ENCODE measurements around the gene ACY1.

Gene ACY1

DNA sequence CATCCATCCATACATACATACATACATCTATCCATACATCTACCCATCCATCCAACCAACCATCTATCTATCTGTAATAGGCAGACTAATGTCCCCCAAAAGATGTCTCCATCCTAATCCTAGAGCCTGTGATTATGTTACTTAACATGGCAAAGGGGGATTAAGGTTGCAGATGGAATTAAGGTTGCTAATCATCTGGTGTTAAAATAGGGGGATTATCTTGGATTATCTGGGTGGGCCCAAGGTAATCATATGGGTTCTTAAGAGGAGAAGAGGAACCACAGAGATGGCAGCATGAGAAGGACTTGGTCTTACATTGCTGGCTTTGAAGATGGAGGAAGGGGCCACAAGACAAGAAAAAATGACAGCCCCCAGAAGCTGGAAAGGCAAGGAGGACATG is 27.1 kb downstream of the ACY1 start:
- DNase-seq, result no peak

DNA sequence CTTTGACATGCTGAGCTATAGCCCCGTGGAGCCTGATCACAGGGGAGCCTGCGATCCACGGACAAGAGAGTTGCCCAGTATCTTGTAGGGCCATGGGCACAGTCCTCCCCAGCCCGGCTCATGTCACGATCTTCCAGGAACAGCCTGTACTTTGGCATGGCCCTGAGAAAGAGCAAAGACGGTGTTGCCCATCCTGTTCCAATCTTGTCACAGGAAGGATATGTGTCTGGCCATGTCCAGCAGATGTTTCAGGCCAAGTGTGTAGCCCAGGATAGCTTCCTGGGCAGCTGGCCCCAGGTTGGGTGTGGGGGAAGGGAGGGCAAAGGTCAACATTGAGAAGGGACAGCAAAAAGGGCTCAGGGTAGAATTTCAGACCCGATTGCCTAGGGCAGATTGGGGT is 29.4 kb downstream of the ACY1 start:
- no peak for DNase-seq

DNA sequence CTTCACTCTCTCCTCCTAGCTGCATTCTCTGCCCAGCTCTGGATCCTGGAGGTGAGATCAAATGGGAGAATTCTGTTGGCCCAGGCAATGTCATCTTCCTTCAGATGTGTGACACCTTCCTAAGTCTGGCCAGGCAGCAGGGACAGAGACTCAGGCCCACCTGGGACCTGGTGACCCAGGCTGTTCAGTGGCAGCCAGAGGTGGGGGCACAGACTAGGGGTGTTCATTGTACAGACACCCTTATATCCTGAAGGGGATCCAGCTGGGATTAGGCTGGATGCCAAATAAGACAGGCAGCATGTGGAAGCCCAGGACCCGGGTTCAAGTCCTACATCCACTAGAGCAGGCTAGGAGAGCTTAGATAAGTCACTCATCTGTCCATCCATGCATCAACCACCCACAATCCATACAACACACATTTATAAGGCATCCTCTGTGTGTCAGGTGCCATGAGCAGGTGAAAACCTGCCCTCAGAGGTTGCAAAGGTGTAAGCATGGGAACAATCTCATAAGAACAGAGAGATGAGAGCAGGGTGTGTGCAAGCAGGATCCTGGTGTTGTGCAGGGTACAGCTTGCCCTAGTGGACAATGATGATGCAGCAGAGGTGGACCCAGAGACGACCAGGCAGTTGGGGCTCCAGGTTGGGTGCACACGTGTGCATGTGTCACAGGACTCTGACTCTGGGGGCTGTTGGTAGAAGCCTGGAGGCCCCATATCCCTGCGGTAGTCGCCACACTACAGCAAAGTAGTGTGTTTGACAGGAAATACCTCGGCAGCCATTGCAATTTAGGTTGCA is 30.7 kb downstream of the ACY1 start:
- DNase-seq, result no peak

- DNase-seq, result peak; percentile 22
Measured at GRCh38 chr3:52014613-52015012, 31.3 kb downstream of the ACY1 start.

- no peak for DNase-seq
Measured at GRCh38 chr3:52015438-52016228, 32.3 kb downstream of the ACY1 start.

GRCh38 chr3:52017586-52017985 is 34.3 kb downstream of the ACY1 start:
- DNase-seq, result no peak

GRCh38 chr3:52018319-52019000 is 35.1 kb downstream of the ACY1 start:
- no peak for DNase-seq

GRCh38 chr3:52019352-52020080 is 36.2 kb downstream of the ACY1 start:
- DNase-seq, result no peak

DNA sequence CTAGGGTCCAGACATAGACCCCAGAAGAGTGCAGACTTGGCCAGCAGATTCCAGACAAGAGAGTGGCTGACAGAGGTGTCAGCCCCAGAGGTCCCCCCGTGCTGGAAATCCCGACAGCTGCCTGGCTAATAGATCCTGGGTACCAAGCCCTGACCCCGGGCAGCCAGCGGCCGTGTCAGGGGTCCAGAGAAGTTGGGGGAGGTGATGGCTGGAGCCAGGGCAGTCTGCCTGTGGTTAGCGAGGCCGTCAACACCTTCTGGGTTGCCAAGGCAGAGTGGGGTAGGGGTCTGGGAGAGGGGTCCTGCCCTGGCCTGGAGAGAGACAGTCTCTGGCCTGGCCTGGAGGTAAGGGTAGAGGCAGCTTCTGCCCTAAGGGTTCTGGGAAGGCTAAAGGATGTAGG is 37.5 kb downstream of the ACY1 start:
- no peak for DNase-seq

DNA sequence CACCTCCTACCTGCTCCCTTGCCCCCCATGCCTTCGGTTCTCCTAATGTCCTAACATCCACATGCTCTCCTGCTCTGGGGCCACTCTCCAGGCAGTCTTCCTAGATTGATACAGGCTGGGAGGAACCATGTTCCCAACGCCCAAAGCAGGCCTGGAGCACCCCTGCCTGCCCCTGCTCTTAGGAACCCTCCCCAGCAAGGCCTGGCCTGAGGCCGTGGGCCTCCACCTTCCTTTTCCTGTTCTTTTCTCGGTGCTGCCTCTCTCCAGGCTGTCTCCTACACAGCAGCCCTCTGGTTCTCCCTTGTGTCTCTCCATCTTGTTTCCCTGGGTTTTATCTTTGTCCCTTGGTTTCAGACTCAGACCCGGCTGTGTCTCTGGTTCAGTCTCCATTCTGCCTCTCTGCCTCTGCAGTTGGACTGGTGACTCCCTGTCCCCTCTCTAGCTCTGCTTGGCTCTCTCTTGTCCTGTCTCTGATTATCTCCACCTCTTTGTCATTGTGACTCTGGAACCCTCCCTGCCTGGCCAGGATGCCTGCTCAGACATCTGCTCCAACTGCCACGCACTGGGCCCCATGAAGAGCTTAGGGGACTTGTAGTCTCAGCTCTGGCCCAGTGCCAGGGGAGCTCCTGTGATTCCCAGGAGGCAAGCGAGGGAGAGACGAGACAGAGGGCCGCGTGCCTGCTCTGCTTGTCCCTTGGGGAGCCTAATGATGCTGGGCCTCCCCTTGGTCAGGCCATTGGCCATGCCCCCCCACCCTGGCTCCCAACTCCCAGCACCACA is 38.3 kb downstream of the ACY1 start:
- DNase-seq, result no peak

- no peak for DNase-seq
Measured at GRCh38 chr3:52022323-52023100, 39.2 kb downstream of the ACY1 start.

DNA sequence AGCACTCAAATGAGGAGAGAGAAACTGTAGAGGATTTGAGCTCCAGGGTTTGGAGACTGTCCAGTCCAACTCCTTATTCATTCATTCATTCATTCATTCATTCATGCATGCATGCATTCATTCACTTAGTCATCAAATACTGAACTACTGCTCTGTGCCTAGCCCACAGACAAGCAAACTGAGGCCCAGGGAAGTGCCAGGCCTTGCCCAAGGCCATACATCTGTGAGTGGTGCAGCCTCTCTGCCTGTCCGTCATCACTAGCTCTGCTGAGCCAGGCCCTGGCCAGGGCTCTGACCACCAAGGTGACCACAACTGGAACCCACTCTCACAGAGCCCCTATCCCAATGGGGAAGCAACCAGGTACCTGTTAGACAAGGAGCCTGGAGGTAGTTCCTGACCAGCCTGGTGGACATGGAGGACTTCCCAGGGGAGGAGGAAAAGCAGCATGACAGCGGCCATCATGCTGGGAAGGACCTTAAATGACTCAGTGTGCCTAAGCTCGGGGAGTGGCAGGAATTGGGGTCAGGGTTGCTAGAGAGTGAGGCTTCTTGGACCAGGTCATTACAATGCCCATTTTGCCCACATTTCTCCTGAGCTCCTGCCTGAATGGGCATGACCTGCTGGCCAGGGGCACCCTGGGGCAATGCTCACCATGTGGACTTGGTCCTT is 39.9 kb downstream of the ACY1 start:
- no peak for DNase-seq

DNA sequence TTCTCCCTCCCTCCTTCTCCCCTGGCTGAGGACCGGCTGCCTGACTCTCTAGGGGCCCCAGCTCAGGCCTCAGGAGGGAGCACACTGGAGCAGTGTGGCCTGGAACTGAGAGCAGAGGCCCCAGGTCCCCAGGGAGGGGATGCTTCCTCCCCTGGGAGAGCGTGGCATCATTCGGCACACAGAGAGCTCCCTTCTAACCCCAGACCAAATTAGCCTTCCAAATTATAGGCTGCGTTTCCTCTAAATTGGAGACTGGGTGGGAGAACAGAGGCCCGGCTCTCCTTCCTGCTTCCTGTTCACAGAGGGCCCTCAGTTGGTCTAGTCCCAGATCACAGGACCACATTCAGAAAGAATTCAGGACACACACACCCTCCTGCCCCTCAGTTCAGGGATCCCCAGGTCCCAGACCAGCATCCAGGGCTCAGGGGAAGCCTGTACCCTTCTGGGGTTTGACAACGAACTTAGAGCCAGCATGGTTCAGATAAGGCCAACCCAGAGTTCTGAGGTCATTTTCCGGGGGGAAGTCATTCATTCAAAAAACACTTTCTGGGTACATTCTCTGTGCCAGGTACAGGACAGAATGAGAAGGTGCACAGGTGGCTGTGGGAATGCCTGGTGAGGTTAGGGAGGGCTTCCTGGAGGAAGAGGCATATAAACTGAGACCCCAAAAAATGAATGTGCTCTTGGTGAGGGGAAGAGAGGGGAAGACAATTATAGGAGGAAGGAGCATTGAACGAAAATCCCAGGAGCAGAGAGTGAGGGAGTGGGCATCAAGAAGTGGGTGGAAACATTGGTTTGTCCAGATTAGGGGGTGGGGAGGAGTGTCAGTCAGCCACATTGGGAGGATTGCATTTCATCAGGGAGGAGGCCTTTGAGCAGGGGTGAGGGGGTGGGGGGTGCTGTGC is 40.8 kb downstream of the ACY1 start:
- no peak for DNase-seq

DNA sequence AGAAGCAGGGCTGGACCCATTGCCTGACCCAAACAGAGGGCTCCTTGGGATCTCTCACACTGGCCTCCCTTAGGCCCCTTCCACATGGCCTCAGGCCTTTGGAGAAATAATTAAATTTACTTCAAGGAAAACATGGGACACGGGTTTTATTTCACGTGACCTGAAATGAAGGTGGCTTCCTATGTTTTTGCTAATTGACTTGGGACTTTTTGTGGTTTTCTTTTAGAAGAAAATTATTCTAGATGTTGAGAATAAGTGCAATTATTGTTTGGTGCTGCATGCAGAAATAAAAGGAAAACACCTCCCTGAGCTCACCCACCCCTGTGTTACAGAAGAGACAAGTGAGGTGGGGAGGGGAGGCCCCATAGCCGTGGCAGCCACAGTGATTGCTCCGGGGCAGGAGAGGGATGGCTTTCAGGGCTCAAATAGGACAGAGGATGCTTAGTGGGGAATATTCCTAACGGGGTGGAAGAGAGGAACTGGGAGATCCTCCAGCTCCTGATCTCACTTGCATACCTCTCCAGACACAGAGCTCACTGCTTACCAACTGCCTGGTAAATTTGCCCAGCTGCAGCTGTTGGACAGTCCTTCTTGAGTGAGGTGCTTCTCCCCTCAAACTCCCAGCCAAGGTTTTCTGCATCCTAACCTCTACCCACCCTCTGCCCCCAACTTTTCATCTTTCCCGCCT is 41.6 kb downstream of the ACY1 start:
- DNase-seq, result no peak

- DNase-seq, result no peak
Measured at GRCh38 chr3:52025453-52025852, 42.1 kb downstream of the ACY1 start.

GRCh38 chr3:52026041-52026440 is 42.7 kb downstream of the ACY1 start:
- DNase-seq, result no peak

GRCh38 chr3:52028572-52028971 is 45.2 kb downstream of the ACY1 start:
- DNase-seq, result peak; percentile 79

- no peak for DNase-seq
Measured at GRCh38 chr3:52029053-52029452, 45.7 kb downstream of the ACY1 start.

- no peak for DNase-seq
Measured at GRCh38 chr3:52029535-52029934, 46.2 kb downstream of the ACY1 start.

Measured in midbrain (tissue), 1 donor.